HFFc6 (cell line): Measurements from ENCODE around the gene IZUMO1R. TPM values are rescaled to one million over a fixed set of nuclear protein-coding genes. Genes with fewer than 3 reads are reported as not detected.
"Not testable (repeated sequence)": the region's sequence is repeated elsewhere in the genome, so short reads cannot be mapped to it uniquely, and the experiment has no call there.

ENCODE experiments used
- DNase-seq: peaks from one replicate; pipeline ENCODE4 v3.0.0-alpha.2; 2018
- H3K27ac Mint-ChIP-seq: 2 replicates; pipeline ENCODE4 v1.8.0; 2020; ENCODE audit warnings: mild to moderate bottlenecking, mixed read lengths
- H3K27me3 Mint-ChIP-seq: 2 replicates; pipeline ENCODE4 v1.8.0; 2021; ENCODE audit warnings: mild to moderate bottlenecking, moderate library complexity, mixed read lengths; ENCODE audit not compliant: insufficient read depth
- H3K36me3 Mint-ChIP-seq: 2 replicates; pipeline ENCODE4 v1.8.0; 2021; ENCODE audit warnings: low read depth, mixed read lengths
- H3K4me1 Mint-ChIP-seq: 2 replicates; pipeline ENCODE4 v1.8.0; 2020; ENCODE audit warnings: low read depth, mixed read lengths
- H3K4me3 Mint-ChIP-seq: 2 replicates; pipeline ENCODE4 v1.8.0; 2020; ENCODE audit warnings: mild to moderate bottlenecking, moderate library complexity, mixed read lengths
- H3K9me3 Mint-ChIP-seq: 2 replicates; pipeline ENCODE4 v1.8.0; 2020; ENCODE audit warnings: mild to moderate bottlenecking, mixed read lengths
- CTCF ChIP-seq: fragments of 200-600 bp; sonication (generic); IDR thresholded peaks from 2 replicates; pipeline ENCODE4 v1.5.0; 2021; ENCODE audit warnings: antibody characterized with exemption, mild to moderate bottlenecking
- total RNA-seq, 6 experiments: library from RNA; stranded (reverse); fragmentation: NEBNext Ultra II Directional; extraction: Animal tissue kit (Norgen Biotek cat#: 25700); gene quantifications; 2 replicates in 1 of 6; 3 replicates in 5 of 6; pipeline ENCODE4 v1.2.3, GENCODE V29; 2021

IZUMO1R gene
- total RNA-seq, 6 experiments from 2014 or later = 0.26 TPM; not detected in 5

- no peak overlapping the region for H3K27ac Mint-ChIP-seq
These were observed 31.7 kb downstream of the IZUMO1R start for GRCh38 chr11:94336033-94336432.

GRCh38 chr11:94338651-94339050, 34.3 kb downstream of the IZUMO1R start:
- Mint-ChIP-seq H3K9me3 (no peaks in the 10 kb centered on the region), H3K4me3 (no peak overlapping the region), H3K27me3 (no peaks in the 10 kb centered on the region; the same call in 1 of the 2 replicates), H3K27ac (no peak overlapping the region), H3K4me1 (peaks cover 10% of the 10 kb centered on the region), H3K36me3 (no peaks in the 10 kb centered on the region; the same call in 1 of the 2 replicates)
- no peak for TF ChIP-seq CTCF
- DNase-seq = no peak

More at GRCh38 chr11:94336033-94336432, 31.7 kb downstream of the IZUMO1R start:
- H3K9me3 Mint-ChIP-seq = no peaks in the 10 kb centered on the region
- H3K4me3 Mint-ChIP-seq = no peak overlapping the region
- peaks cover 6% of the 10 kb centered on the region for H3K27me3 Mint-ChIP-seq
- DNase-seq = no peak
- no peak for TF ChIP-seq CTCF
- H3K4me1 Mint-ChIP-seq = peaks cover 18% of the 10 kb centered on the region
- H3K36me3 Mint-ChIP-seq = no peaks in the 10 kb centered on the region; the same call in 1 of the 2 replicates

- no peak overlapping the region for H3K4me3 Mint-ChIP-seq
- peaks cover 24% of the 10 kb centered on the region for H3K4me1 Mint-ChIP-seq
- no peaks in the 10 kb centered on the region for H3K9me3 Mint-ChIP-seq
- no peak for TF ChIP-seq CTCF
- H3K27me3 Mint-ChIP-seq = no peaks in the 10 kb centered on the region; the same call in none of the 2 replicates
- no peak overlapping the region for H3K27ac Mint-ChIP-seq
- peaks cover 6% of the 10 kb centered on the region for H3K36me3 Mint-ChIP-seq
- DNase-seq = no peak
These were observed 37.9 kb downstream of the IZUMO1R start for GRCh38 chr11:94342250-94342649.

- no peak for TF ChIP-seq CTCF
- H3K27me3 Mint-ChIP-seq = peaks cover 7% of the 10 kb centered on the region
- H3K27ac Mint-ChIP-seq = no peak overlapping the region
- H3K9me3 Mint-ChIP-seq = no peaks in the 10 kb centered on the region
- H3K4me3 Mint-ChIP-seq = no peak overlapping the region
- H3K4me1 Mint-ChIP-seq = peaks cover 24% of the 10 kb centered on the region
- H3K36me3 Mint-ChIP-seq = peaks cover 6% of the 10 kb centered on the region; the same call in 1 of the 2 replicates
- DNase-seq = no peak
These were observed 39.1 kb downstream of the IZUMO1R start for GRCh38 chr11:94343495-94343894.

GRCh38 chr11:94346311-94346710, 41.9 kb downstream of the IZUMO1R start:
- H3K9me3 Mint-ChIP-seq, DNase-seq, H3K27ac Mint-ChIP-seq, H3K27me3 Mint-ChIP-seq, H3K36me3 Mint-ChIP-seq: not testable (repeated sequence)
- H3K4me3 Mint-ChIP-seq = peak overlapping the region; percentile 20; the same call in 1 of the 2 replicates
- H3K4me1 Mint-ChIP-seq = peaks cover 23% of the 10 kb centered on the region

- H3K4me3 Mint-ChIP-seq, DNase-seq, H3K27me3 Mint-ChIP-seq, H3K9me3 Mint-ChIP-seq, H3K36me3 Mint-ChIP-seq, H3K27ac Mint-ChIP-seq: not testable (repeated sequence)
- peaks cover 39% of the 10 kb centered on the region for H3K4me1 Mint-ChIP-seq
These were observed 46.6 kb downstream of the IZUMO1R start for GRCh38 chr11:94350850-94351563.

Other genes starting within 250 kb of the IZUMO1R start
- 10 to 100 TPM; 22.5 to 26.7 (median 24.5) TPM for gene PANX1, start 175.7 kb upstream of the IZUMO1R start, total RNA-seq
- not detected for gene GPR83, start 96.8 kb downstream of the IZUMO1R start, total RNA-seq
- gene MRE11, start 189.3 kb downstream of the IZUMO1R start, total RNA-seq = 10 to 100 TPM; 12.2 to 17.2 (median 15.7) TPM
- 1 to 10 TPM; 7.2 to 8.7 (median 7.9) TPM for gene ANKRD49, start 189.4 kb downstream of the IZUMO1R start, total RNA-seq
- gene C11orf97, start 207.9 kb downstream of the IZUMO1R start, total RNA-seq = not detected
- gene FUT4, start 239.3 kb downstream of the IZUMO1R start, total RNA-seq = 1 to 10 TPM in 4 of 6 experiments, under 1 TPM in 2; 0.85 to 3.3 (median 3.0) TPM